ENCODE results near the gene TSSK6.
A peak's percentile ranks its signal among the peaks of the same experiment; 100 is the strongest.

TSSK6 gene

GRCh38 chr19:19514881-19515641, at the start of gene TSSK6:
Gene TSSK6 (minus strand): TSS chr19:19515548. CDS start chr19:19515427, 121 bp downstream.
- DNase-seq (ENCODE audit: low read depth), result no peak

- no peak for DNase-seq (ENCODE audit: low read depth)
These were observed 48.0 kb upstream of the TSSK6 start for GRCh38 chr19:19563348-19563848.

- no peak for DNase-seq (ENCODE audit: low read depth)
These were observed 47.5 kb upstream of the TSSK6 start for GRCh38 chr19:19562665-19563347.

DNA sequence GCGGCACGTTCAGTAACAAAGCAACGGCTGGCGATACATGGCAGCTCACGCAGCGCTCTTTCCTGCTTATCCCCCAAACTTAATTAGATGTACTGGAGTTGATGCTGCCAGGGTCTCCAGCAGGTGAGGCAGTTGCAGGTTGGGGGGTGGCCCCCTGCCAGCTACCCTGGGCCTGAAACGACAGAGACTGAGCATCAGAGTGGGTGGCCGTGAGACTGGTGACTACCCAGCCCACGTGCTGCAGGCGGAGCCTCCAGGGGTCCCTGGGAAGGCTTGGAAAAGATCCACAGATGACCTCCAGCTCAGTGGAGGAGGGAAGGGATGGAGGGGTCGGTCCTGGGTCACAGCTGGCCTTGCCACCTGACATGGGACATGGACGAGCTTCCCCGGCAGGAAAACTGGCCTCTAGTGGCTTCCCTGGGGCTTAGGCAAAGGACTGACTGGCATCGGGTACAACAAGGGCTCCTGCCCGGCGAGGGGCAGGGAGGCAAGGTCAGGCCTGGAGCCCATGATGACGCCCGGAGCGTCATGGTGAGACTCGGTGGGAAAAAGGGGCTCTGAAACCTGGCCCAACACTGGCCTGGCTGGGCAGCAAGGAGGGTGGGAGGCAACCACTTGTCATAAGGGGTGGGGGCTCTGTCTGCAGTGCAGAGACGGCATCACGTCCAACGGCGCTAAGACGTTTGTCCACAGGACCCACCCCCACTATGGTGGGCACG, 46.8 kb upstream of the TSSK6 start:
- DNase-seq (ENCODE audit: low read depth), result no peak

- DNase-seq (ENCODE audit: low read depth), result no peak
These were observed 44.6 kb upstream of the TSSK6 start for GRCh38 chr19:19559931-19560330.

DNA sequence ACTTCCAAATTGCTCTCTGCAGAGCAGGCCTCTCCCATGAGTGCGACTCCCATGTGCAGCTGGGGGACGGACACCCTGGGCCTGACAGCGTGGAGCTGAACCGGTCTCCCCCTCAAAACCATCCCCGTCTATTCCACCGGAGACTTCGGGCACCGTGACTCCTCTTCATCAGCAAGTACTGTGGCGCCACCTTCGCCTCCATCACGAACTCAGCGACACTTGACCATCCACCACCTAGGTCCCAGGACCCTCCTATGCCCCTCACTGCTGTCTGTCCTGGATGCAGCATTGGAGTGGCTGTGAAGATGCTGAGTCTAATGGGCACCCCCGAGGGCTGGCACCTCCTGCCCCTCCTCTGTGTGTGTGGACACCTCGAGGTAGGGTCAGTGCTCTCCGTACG, 43.3 kb upstream of the TSSK6 start:
- no peak for DNase-seq (ENCODE audit: low read depth)

DNA sequence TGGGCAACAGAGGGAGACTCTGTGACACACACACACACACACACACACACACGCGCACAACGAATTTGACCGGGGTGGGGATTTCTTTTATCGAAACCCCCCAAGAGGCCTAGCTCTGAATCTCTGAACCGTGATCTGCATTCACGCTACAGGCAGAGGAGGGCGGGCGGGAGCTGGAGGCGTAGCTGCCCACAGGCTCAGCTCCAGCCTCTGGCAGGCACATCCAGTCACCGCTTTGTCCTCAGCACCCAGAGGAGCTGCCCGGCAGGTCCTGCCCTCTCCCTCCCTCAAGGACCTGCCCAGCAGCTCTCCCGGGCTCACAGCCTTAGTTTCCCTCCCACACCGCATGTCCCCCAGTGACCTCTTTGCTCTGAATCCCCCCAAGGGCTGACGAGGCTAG, 42.7 kb upstream of the TSSK6 start:
- no peak for DNase-seq (ENCODE audit: low read depth)

DNA sequence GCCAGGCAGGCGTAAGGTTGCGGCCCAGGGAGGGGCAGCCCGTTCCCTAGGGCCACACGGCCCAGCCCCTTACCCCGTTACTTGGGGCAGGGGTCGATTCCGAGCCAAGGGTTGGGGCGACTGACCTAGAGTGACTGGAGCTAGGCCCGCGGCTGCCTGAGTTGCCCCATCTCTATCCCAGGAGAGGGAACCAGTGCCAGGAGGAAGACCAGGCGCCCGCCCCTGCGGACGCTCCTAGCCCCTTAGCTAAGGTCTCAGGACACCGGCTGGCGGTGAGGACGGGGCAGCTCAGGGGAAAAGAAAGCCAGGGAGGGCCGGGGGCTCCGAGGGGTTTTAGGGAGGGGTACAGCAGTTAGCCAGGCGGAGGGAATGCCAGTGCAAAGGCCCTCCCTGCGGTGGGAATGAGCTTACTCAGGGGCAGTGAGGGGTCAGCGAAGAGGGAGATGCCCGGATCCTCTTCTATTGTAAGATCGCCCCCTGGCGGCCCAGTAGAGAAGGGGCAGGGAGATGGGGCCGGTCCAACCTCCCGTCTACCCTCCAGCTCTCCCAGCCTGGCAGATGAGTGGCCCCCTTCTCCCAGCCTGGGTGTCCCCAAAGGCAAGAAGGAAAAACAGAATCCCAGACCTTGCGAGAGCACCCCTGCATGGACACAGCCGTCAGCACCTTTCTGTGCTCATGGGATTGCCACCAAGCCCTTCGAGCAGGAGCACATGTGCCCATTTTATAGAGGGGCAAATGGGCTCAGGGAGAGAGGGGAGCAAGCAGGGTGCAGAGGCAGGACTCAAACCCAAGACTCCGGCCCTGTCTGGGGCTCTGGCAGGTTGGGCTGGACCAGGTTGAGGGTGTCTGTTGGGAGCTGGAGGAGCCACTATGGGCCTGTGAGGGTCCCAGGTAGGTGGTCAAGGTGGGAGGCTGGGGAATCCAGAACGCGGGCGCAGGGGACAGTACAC, 39.0 kb upstream of the TSSK6 start:
- DNase-seq (ENCODE audit: low read depth), result peak; percentile 53

- DNase-seq (ENCODE audit: low read depth), result no peak
These were observed 38.3 kb upstream of the TSSK6 start for GRCh38 chr19:19553670-19554069.

GRCh38 chr19:19552798-19553197, 37.5 kb upstream of the TSSK6 start:
- DNase-seq (ENCODE audit: low read depth), result no peak

DNA sequence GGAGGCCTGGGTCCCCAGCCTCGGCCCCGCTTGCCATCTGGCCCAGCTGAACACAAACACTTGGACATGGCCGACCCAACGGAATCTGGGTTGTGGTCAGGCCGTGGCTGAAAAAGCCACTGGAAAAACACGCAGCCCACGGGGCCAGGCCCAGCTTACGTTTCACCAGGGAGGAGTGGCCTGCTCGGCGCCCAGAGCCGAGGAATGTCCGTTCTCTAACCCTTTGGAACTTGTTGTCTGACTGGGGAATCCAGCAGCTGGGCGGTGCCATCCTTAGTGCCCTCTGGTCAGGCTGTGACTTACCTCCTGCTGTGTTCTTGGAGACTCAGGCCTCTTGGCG, 36.5 kb upstream of the TSSK6 start:
- no peak for DNase-seq (ENCODE audit: low read depth)

DNA sequence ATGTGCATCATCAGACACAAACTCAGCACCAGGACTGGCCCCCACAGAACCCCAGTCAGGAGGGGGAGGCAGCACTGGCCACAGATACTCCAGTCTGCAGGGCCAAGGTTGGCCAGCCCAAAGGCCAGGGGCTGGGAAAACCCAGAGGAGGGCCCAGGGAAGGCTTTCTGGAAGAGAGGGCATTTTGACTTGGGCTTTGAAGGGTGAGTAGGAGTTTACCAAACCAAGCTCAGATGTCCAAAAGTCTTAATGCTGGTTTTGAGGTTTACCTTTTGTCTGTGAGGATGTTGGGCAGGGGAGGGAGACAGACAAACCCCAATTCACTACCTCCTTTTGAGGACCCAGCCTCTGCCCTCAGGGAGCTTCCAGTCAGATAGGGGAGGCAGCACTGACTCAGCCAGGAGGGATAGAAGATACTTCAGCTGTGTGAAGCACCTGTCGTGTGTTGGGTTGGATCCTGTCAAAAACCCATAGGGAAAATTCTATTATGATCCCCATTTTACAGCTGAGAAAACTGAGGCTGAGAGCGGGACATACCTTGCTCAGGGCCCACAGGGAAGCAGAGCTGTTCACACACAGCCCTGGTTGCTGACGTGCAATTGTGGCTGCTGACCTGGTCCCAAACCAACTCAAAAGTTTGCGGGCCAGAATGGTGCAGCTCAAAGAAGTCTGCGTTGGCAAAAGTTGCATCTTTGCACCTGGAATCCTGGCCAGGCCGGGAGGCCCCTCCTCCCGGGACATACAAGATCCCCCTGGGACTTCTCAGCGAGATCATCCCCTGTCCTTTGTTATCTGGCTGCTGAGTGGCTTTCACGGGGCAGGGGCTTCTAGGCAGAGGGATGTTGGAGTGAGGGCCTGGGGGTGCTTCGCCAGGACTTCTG, 35.9 kb upstream of the TSSK6 start:
- no peak for DNase-seq (ENCODE audit: low read depth)

DNA sequence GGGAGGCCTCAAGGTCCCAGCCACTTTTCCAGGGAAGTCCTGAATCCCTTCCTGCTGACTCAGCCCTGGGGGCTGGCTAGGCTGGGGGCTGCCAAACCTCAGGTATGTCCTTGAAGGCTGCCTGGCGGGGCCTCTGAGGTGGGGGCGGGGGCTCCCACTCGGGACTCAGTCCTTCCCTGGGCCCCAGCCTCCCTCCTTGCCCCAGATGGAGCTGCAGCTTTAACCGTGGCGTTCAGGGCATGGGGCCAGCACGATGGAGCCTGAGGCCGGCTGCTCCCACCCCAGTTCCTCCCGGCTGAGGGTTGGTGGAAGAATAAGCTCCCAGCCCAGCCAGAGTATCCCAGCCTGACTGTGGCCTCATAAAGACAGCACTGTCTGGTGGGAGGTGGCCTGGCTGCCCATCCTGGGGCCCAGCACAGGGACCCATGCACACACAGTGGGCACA, 35.2 kb upstream of the TSSK6 start:
- no peak for DNase-seq (ENCODE audit: low read depth)

- DNase-seq (ENCODE audit: low read depth), result no peak
These were observed 34.6 kb upstream of the TSSK6 start for GRCh38 chr19:19549804-19550464.

DNA sequence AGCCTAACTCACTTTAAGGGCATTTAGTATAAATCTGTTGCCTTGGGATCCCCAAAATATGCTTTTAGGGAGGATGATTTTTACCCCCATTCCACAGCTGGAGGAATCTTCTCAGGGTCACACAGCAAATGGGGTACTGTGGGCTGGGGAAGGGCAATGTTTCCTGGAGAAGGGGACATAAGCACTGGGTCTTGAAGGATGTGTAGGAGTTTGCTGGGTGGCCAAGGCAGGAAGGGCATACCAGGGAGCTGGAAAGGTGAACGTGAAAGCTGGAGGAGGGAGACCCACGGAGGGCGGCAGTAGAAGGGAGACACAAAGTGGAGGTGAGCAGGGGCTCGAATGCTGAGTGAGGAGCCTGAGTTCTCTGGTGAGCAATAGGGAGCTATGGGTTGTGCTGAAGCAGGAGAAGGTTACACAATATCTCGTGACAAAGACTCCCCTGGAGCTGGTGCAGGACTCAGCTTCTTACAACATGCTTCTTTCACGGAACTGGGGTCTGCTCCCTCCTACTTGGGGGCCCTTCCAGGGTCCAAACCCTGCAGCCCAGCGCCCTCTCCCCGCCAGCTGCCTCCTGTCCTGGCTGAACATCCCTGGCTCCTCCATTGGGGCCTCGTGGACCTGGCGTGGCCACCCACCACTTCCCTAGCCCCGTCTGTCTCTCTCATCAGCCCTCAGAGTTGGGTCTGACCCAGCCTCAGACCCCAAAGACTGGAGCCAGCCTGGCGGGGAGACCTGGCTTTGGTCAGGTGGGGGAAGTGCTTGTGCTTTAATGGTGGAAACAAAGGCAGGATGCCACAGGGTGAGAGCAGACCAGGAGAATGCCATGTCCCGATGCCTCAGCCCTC, 33.8 kb upstream of the TSSK6 start:
- DNase-seq (ENCODE audit: low read depth), result no peak

DNA sequence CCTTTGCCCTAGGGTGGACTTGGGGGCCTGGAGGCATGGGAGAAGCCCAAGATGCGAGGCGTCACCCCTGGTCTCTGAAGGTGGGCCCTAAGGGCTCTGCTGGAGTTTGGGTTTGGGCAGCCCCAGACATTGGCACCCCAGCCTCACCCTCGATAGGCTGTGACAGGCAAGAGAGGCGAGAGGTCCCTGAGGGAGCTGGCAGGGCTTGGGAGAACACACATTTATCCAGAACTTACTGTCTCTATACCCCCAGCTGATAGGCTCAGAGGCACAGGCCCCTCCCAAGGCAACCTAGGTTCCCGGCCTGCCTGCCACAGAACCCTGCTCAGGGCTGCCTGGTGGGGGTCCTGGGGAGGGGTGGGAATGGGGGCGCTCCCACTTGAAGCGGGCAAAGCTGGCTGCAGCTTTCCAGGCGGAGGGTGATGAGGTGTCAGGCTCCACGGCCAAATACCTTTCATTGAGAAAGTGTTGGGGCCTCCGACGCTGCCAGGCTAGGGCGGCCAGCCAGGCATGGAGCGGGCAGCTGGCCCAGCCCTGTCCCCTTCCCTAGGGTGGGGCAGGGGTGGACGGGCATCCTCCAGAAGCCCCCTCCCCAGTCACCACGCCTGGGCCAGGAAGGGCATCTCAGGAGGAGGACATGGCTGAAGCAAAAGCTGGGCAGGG, 32.5 kb upstream of the TSSK6 start:
- DNase-seq (ENCODE audit: low read depth), result no peak

- no peak for DNase-seq (ENCODE audit: low read depth)
These were observed 31.4 kb upstream of the TSSK6 start for GRCh38 chr19:19546751-19547162.

DNA sequence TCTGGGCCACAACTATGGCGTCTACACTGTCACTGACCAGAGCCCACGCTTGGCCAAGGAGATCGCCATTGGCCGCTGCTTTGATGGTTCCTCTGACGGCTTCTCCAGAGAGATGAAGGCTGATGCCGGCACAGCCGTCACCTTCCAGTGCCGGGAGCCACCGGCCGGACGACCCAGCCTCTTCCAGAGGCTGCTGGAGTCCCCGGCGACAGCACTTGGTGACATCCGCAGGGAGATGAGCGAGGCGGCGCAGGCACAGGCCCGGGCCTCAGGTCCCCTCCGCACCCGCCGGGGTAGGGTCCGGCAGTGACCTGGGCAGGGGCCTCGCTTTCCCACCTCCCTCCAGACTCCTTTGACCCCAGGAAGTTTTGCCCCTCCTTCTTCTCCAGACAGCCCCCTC, 30.4 kb upstream of the TSSK6 start:
- no peak for DNase-seq (ENCODE audit: low read depth)

All from stimulated activated CD8-positive, alpha-beta memory T cell treated with anti-CD3 and anti-CD28 coated beads, Interleukin-15, amount 100 ng/mL, for 24 hours (primary cell).